Prostate gland (tissue), 2 donors: ENCODE measurements around the gene KCNJ2.

ENCODE experiments used
- POLR2AphosphoS5 ChIP-seq: sonication (generic); formaldehyde crosslinking; IDR thresholded peaks from one replicate; pipeline ENCODE4 v1.6.1; 2017; ENCODE audit warnings: antibody characterized with exemption
- TF ChIP-seq, protein P1 (sequence below), 4 experiments: fragments of 200-600 bp in 2 of 4; fragments of 450-650 bp in 2 of 4; sonication (generic) in 2 of 4; IDR thresholded peaks; 1 replicate in 3 of 4; 2 replicates in 1 of 4; pipeline ENCODE4 v1.5.1; 2016 to 2019; ENCODE audit warnings: antibody characterized with exemption in 4 of 4, mild to moderate bottlenecking in 2 of 4, moderate library complexity in 2 of 4

DNA sequence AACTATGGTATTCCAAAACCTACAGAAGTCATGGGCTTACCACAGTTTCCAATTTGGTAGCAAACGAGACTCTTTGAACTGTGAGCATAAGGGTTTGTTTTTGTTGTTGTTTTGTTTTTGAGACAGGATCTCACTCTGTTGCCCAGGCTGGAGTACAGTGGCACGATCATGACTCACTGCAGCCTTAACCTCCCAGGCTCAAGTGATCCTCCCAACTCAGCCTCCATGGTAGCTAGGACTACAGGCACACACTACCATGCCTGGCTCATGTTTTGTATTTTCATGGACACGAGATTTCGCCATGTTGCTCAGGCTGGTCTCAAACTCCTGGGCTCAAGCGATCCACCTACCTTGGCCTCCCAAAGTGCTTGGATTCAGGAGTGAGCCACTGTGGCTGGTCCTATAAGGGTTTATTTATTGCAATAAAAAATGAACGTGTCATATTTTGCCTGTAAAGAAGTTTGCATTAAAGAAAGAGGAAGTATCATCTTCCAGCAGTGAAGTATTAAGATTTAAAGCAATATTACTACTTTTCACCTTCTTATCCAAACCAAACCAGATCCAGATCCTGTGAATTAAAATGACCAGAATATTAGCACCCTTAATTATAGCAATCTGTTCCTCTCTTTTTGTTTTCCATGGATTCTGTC is 37.2 kb downstream of the KCNJ2 start:
- TF ChIP-seq, protein P1, sequence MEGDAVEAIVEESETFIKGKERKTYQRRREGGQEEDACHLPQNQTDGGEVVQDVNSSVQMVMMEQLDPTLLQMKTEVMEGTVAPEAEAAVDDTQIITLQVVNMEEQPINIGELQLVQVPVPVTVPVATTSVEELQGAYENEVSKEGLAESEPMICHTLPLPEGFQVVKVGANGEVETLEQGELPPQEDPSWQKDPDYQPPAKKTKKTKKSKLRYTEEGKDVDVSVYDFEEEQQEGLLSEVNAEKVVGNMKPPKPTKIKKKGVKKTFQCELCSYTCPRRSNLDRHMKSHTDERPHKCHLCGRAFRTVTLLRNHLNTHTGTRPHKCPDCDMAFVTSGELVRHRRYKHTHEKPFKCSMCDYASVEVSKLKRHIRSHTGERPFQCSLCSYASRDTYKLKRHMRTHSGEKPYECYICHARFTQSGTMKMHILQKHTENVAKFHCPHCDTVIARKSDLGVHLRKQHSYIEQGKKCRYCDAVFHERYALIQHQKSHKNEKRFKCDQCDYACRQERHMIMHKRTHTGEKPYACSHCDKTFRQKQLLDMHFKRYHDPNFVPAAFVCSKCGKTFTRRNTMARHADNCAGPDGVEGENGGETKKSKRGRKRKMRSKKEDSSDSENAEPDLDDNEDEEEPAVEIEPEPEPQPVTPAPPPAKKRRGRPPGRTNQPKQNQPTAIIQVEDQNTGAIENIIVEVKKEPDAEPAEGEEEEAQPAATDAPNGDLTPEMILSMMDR (IDR thresholded peaks at IDR 0.05) = no peak
- TF ChIP-seq POLR2AphosphoS5 = no peak
